Measurements from ENCODE around the gene CCDC24.

CCDC24 gene

DNA sequence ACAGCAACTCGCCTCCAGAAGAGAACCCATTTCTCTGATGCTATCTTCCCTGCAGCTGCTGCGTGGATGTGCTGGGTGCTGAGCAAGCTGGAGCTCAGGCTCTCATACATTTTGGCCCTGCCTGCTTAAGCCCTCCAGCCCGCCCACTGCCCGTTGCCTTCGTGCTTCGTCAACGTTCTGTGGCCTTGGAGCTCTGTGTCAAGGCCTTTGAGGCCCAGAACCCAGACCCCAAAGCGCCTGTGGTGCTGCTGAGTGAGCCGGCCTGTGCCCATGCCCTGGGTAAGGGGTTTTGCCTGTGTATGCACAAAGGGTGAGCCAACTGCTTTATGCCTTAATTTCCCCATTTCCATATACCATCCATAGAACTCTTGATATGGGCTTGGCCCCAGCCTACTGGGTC lies 20.5 kb upstream of the CCDC24 start:
- H3K4me3 ChIP-seq (replicated peaks; ENCODE audit: low read depth, low read length) = peak overlapping the region; percentile 97
- TF ChIP-seq, protein P1, sequence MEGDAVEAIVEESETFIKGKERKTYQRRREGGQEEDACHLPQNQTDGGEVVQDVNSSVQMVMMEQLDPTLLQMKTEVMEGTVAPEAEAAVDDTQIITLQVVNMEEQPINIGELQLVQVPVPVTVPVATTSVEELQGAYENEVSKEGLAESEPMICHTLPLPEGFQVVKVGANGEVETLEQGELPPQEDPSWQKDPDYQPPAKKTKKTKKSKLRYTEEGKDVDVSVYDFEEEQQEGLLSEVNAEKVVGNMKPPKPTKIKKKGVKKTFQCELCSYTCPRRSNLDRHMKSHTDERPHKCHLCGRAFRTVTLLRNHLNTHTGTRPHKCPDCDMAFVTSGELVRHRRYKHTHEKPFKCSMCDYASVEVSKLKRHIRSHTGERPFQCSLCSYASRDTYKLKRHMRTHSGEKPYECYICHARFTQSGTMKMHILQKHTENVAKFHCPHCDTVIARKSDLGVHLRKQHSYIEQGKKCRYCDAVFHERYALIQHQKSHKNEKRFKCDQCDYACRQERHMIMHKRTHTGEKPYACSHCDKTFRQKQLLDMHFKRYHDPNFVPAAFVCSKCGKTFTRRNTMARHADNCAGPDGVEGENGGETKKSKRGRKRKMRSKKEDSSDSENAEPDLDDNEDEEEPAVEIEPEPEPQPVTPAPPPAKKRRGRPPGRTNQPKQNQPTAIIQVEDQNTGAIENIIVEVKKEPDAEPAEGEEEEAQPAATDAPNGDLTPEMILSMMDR (IDR thresholded peaks at IDR 0.05; ENCODE audit: low read length, missing control alignments) = no peak
- no peak for DNase-seq (ENCODE audit: low read depth)

DNA sequence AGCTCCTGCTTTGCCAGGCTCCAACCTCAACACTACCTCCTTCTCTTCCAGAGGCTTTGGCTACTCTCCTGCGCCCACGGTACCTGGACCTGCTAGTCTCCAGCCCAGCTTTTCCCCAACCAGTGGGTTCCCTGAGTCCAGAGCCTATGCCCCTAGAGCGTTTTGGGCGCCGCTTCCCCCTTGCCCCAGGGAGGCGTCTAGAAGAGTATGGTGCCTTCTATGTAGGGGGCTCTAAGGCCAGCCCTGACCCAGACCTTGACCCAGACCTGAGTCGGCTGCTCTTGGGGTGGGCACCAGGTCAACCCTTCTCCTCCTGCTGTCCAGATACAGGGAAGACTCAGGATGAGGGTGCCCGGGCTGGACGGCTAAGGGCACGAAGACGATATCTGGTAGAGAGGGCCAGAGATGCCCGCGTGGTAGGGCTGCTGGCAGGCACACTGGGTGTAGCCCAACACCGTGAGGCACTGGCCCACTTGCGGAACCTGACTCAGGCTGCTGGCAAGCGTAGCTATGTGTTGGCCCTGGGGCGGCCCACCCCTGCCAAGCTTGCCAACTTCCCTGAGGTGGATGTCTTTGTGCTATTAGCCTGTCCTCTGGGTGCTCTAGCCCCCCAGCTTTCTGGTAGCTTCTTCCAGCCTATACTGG lies 19.9 kb upstream of the CCDC24 start:
- H3K4me3 ChIP-seq (replicated peaks; ENCODE audit: low read depth, low read length) = no peak overlapping the region
- TF ChIP-seq, protein P1 (IDR thresholded peaks at IDR 0.05; ENCODE audit: low read length, missing control alignments) = no peak
- DNase-seq (ENCODE audit: low read depth) = no peak

DNA sequence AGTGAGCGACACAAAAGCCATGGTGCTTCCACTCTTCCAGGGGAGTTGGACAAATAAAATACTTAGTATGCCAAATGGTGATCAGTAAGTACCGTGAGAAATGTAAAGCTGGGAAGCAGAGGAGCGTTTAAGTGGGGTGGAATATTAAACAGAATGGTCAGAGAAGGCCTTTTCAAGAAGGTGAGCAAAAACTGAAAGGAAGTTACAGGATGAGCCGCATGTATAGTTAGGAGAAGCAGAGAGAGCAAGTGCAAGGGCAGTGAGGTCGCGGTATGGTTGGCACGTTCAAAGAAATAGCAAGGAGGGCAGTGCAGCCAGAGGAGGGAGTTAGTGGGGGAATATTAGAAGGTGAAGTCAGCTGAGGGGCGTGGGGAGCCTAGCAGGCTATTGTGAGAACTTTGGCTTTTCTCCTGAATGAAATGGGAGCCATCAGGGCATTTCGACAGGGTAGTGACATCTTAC lies 17.4 kb upstream of the CCDC24 start:
- TF ChIP-seq, protein P1 (IDR thresholded peaks at IDR 0.05; ENCODE audit: low read length, missing control alignments) = no peak
- no peak for DNase-seq (ENCODE audit: low read depth)
- peak overlapping the region; percentile 90 for H3K4me3 ChIP-seq (replicated peaks; ENCODE audit: low read depth, low read length)

DNA sequence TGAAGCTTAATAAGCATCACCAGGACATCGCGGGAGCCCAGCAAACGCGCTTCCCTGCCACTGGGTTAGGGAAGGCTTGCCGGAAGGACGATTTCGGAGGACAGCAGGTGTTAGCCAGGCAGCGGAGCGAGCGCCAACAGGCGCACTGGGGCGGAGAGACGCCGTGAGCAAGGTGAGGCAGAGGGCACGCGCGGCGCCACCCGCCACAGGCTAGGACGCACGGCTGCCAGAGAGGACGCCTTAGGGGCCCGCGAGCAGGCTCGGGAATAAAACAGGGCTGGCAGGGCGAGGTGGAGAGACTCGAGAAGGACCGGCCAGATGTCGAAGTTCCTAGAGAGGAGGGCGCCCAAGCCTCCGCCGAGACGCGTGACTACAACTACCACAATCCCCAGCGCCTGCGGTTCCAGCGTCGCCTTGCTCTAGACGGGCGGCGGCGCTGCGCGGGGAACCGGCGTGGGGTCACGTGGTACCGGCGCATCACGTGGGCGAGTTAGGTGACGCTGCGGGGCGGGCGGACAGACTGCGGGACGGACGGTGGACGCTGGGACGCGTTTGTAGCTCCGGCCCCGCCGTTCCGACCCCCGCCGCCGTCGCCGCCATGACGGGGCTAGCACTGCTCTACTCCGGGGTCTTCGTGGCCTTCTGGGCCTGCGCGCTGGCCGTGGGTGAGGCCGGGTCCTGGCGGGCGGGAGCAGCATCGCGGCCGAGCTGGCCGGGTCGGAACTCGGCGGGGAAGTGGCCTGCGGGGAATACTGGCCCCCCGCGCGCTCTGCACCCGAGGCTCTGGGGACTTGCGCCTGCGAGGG lies 16.8 kb upstream of the CCDC24 start, which contains the start of gene ATP6V0B:
ATP6V0B (plus strand) TSS at position 518 of the 806 bp plus-strand sequence; CDS start at position 599, 81 bp downstream.
- DNase-seq (ENCODE audit: low read depth) = peak; percentile 93
- TF ChIP-seq, protein P1 (IDR thresholded peaks at IDR 0.05; ENCODE audit: low read length, missing control alignments) = no peak
- H3K4me3 ChIP-seq (replicated peaks; ENCODE audit: low read depth, low read length) = peak within 1 kb of the TSS; percentile 90

DNA sequence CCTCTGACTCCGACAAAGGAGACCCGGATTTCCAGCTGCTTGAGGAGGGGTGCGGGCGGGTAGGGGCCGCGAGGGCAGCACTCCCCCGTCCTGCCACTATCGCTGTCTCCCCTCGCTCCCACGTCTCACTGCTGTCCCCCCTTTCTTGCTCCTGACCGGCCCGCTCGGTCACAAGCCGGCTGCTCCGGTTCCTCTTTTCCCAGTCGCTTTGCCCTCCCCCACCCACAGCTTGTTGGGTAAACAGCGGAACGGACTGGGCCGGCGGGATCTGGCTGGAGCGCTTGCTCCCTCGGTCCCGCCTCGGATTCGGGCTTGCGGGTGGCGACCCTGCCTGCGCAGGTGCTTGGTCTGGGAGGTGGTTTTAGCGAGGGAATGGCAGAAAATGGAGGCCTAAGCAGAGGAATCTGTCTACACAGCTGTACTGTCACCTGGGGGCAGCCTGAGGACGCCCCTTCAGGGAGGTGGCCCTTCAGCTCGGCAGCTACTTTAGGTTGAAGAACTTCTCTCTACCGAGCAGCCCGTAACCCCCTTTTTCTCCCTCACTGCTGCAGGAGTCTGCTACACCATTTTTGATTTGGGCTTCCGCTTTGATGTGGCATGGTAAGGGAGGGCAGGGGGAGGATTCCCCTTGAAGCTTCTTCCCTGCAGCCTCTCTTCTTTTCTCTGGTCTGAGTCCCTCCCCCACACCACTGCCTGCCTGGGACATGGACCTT lies 16.0 kb upstream of the CCDC24 start:
- H3K4me3 ChIP-seq (replicated peaks; ENCODE audit: low read depth, low read length) = peak overlapping the region; percentile 90
- TF ChIP-seq, protein P1 (IDR thresholded peaks at IDR 0.05; ENCODE audit: low read length, missing control alignments) = no peak
- peak; percentile 25 for DNase-seq (ENCODE audit: low read depth)

DNA sequence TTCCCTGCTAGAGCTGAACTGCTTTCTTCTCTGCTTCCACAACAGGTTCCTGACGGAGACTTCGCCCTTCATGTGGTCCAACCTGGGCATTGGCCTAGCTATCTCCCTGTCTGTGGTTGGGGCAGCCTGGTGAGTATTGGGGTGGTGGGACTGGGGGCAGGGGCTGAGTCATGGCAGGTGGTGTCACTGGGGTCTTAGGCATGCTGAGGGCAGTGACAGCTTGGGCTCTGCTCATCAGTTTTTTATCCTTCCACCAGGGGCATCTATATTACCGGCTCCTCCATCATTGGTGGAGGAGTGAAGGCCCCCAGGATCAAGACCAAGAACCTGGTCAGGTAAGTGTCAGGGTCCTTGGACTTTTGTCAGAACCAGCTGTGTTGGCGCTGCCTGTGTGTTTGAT lies 15.4 kb upstream of the CCDC24 start:
- no peak for DNase-seq (ENCODE audit: low read depth)
- TF ChIP-seq, protein P1 (IDR thresholded peaks at IDR 0.05; ENCODE audit: low read length, missing control alignments) = no peak
- H3K4me3 ChIP-seq (replicated peaks; ENCODE audit: low read depth, low read length) = peak overlapping the region; percentile 90
